ENCODE measurements around the gene WAS.
A peak's percentile ranks its signal among the peaks of the same experiment; 100 is the strongest.

The WAS gene

DNA sequence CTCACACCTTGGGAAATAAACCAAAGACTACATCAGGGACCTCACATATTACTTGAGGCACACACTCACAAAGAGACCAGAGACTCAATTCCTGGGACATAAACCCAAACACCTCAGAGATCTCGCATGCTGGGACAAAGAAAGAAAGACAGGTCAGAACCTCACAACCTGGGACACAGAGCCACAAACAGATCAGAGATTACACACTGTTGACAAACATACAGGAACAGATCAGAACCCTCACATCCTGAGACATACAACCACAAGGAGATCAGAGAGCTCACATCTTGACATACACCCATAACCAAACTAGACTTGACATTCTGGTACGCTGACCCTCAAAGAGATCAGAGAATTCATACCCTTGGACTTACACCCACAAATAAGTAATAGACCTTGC is 30.2 kb downstream of the WAS start:
- DNase-seq: no peak

DNA sequence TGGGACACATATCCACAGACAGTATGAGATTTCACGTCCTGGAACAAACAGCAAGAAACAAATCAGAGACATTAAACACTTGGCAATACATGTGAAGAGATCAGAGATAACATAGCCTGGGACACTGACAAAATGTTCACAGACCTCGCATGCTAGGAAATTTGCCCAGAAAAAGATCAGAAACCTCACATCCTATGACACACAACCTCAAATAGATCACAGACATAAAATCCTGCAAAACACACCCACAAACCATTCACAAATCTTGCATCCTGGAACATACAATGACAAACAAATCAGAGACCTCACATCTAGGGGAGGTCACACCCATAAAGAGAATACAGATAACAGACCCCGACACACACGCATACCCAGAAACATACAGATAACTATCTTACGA is 31.0 kb downstream of the WAS start:
- no peak for DNase-seq

DNA sequence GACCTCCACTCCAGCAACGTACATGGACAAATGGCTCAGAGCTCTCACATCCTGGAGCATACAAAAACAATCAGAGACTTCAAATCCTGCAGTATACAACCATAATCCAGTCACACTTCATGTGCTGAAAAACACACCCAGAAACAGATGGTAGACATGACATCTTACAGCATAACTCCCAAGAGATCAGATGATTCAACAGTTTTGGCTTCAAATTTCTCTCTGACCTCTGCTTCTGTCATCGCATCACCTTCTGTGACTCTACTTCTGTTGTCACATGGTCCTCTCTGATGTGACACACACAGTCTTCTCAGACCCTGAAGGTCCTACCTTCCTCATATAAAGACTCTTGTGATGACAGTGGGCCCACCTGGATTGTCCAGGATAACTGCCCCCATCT is 31.5 kb downstream of the WAS start:
- no peak for DNase-seq

DNA sequence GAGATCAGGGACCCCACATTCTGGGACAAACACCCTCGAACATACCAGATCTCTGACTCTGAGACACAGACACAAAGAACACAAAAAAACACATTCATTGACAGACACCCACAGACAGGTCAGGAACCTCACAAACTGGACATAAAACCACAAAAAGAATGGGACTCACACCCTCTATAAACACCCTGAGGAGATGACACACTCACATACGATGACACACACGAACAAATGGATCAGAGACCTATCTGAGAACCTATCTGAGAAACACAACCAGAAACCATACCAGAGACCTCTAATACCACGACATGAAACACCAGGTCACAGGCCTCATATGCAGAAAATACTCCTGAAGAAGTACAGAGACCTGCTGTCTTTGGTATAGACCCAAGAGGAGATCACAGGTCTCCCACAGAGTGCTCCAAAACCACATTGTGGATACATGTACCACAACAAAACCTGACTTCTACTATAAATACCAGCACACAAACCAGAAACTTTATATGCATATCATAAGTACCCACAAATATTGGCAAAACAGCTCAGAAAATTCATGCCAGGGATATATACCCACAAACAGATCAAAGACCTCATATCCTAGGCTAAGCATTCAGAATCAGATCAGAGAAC is 32.4 kb downstream of the WAS start:
- DNase-seq: no peak

DNA sequence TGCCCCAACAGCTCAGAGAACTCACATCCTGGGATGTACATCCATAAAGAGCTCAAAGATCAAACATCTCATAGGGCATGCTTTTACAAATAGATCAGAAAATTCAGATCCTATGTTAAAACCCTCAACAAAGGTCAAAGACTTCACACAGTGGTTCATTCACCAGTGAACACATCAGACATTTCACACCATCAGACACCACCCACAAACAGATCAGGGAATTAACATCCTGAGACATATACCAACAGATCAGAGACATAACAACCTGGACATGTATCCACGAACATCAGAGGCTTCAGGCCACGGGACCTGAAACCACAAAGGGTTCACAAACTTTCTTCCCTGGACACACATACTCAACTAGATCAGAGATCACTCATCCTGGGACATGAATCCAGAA is 36.4 kb downstream of the WAS start:
- no peak for DNase-seq

DNA sequence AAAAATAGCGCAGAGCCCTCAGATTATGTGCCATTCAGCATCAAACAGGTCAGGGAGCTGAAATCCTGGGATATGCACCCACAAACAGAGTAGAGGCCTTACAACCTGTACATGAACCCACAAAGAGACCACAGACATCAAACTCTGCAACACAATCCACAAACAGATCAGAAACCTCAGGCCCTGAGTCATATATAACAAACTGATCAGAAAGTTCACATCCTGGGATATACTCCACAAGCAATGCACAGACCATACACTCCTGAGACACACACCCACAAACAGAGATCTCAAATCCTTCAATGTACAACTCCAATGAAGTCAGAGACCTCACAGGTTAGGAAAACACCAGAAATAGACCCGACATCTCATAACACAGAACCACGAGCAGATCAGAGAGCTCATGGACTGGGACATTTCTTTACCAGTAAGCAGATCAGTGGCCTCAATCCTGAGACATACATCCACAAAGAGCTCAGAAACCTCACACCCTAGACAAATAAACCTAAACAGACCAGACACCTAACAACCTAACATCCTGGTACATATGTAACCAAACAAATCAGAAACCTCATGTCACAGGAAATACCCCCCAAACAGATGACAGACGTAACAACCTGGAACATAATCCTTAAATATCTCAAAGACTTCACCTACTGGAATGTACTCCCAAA is 37.1 kb downstream of the WAS start:
- DNase-seq: no peak

DNA sequence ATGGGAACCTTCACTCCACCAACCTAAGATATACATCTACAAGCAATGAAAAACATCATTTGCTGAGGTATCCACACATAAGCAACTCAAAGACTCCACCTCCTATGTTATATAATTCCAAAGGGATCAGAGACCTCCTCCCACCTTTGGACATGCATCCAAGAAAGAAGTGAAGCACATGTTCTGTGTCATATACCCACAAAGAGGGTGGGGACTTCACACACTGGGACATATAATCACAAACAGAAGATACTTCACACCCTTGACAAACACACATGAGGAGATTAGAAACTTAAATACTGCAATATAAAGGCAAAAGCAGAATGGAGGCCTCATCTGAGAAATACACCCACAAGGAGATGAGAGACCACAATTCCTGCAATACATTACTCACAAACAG is 38.3 kb downstream of the WAS start:
- no peak for DNase-seq

DNA sequence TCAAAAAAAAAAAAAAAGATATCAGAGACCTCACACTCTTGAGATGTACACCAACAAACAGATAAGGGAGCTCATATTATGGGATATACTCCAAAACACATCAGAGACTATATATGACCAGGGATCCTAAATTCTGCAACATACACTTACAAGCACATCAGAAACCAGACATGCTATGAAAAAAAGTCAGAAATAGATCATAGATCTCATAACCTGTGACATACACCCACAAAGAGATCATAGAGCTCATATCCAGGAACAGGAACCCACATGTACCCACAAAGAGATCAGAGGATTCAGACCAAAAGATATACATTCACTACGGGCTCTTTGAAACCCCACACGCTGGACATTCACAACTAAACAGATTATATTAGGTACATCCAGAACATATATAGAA is 43.0 kb downstream of the WAS start:
- no peak for DNase-seq

DNA sequence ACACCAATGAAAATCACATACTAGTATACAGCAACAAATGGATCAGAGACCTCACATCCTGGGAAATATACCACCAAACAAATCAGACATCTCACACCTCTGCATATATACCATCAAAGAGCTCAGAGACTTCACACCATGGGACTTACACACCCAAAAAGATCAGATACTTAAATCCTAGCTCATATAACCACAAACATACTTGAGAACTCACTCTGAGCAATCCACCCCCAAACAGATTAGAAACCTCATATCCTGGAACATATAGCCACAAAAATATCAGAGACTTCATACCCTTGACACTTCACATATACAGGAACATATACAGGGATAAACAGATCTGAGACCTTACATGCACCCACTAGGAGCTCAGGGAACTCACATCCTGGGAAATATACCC is 45.1 kb downstream of the WAS start:
- DNase-seq: no peak

DNA sequence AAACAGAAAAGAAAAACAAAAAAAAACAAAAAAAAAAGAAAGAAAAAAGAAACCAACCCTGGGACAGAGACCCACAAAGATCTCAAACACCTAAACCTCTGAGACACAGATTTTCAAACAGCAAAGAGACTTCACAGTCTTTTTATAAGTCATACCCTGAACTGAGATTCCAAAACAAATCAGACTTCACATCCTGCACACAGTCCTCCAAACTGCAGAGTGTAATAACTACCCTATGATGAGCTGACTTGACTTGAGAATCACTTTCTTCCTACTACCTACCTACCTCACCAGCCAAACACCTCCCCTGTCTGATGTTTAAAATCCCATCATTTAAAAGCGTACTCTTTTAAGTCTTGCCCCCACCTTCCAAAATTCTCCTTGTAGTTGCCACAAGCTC is 52.7 kb downstream of the WAS start:
- no peak for DNase-seq

DNA sequence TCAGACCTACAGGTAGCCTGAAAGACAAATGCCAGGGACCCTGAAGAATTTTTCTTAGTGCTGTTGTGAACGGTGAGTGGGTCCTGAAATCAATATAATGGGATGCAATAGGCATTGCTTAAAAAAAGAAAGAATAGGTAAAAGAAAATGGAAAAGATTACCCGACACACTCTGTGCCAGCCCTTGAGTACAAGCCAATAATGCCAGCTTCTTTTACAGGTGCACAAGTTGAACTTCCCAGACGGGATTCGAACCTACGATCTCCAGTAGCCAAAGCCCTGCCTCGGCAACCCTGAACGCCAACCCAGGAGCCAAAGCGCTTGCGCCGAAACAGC is 53.2 kb downstream of the WAS start:
- DNase-seq: no peak

DNA sequence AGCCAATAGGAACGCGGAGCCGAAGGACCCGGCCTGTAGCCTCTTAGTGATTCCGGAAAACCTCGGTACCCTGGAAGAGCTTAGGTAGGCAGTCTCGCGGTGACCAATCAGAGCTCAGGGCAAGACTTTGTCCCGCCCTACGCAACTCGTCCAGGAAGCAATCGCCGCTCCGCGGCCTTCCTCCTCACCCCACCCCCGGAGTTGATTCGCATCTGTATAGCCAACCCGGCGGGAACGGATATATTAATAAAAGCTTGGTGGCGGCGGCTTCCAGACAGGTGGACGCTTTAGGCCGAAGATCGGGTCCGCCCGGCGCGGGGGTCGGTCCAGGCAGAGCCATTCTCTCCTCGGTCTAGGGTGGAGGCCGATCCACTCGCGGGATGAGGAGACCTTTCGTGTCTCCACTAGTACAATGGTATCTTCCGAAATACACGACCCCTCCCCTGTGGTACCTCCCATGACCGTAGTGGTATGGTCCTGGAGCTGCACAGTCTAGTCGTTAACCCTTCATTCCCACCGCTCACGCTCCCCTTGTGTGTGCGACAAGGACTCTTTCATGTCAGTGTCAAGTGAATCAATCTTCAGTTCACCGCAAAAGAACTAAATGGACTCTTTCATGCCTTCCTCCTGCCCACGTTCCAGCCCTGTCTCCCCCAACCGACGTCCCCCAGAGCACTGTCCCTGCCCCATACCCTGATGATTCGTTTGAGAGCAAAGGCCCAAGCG is 53.8 kb downstream of the WAS start:
- peak; percentile 97 for DNase-seq

DNA sequence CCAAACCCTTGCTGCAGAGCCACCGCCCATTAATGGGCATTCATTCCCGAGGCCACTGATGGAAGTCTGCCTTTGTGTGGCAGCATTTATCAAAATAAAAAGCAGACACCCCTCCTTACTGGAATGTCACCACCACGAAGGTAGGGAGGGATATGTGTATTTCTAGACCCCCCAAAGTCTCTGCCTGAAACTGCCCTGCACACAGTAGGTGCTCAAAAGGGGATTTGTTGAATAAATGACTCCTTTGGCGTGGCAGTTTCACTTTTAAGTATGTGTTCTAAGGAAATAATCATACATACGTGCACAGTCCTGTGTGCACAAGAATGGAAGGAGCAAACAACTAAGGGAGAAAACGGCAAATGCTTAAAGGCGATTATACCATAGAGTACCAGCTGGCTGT is 54.3 kb downstream of the WAS start:
- DNase-seq: no peak

Data from islet precursor cell (in vitro differentiated cells).